Fibroblast of peridontal ligament (primary cell): Measurements from ENCODE around the gene PROS1.

Experiments
- DNase-seq: peaks from one replicate; pipeline ENCODE4 v3.0.0-alpha.2; 2010; ENCODE audit errors: extremely low read depth

The PROS1 gene

DNA sequence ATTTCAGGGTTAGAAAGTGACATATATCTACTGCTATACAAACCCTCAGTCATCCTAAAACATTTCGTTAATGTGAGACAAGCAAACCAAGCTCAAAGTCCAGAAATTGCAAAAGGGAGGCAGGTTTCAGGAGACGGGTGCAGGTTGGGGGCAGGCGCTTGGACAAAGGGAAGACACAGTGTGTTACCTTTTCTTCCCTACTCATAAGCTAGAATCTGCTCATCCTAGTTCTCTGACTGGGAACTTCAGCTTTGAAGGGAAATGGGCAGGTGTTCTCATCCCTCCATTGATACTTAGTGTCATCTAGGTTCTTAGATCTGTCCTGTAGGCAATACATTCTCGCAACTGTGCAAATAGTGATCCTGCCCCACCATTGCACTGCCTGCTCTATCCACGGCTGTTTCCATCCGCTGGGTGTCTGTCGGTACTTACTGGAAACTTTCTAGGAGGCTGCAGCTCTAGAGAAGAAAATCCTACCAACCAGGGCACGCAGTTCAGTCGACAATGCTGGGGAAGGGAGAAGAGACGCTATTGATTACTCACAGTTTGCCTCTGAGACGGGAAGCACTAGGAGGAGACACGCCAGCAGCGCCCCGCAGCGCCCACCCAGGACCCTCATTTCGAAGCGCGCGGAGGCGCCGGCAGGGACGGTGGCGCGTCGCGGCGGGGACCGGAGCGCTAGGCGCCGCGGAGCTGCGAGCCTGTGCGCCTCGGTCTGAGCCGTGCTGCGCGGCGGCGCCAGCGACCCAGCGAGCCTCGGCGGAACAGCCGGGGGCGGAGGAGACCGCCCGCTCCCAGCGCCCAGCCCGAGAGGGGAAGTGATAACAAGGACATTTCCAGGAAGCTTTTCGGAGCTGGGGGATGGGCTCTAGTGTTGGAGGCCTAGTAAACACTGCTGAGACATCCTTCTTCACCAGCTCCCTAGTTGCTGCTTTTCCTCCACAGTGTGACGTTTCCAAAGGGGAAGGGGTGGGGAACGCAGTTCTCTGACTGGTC is at the start of gene PROS1:
TSS of gene PROS1 (minus strand) at position 766 of the 996 bp plus-strand sequence. CDS start at position 619, 147 bp downstream.
- DNase-seq, result peak; percentile 83

DNA sequence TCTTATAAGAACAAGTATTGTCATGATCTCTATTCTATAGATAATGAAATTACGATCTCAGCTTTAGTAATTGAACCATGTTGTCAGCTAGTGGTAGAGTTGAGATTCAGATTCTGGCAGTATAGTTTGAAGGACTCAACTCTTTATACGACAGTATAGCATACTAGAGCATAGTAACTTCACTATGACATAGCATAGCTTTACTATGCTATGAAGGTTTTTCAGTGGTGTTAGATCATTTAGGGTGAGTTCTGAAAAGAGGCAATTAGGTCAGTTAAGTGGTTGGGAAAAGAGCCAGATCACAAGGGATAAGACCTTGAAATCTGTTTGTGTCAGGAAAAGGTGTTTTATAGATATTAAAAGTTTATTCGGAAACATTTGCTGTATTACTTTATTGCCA is 46.6 kb upstream of the PROS1 start:
- no peak for DNase-seq

DNA sequence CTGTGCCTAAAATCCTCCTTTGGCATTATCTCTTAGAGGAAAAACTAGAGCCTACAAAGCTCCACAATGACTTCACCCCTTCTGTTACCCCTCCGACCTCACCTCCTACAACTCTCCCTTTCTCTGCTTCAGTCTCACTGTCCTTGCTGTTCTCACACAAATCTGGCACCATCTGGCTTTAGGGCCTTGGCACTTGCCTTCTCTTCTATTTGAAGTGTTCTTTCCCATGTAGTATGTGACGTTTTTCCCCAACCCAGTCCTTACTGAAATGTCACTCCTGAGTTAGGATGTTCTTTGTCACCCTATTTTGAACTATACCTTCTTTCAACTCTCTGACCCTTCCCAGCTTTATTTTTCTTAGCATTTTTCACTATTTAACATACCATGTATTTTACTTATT is 46.0 kb upstream of the PROS1 start:
- no peak for DNase-seq

DNA sequence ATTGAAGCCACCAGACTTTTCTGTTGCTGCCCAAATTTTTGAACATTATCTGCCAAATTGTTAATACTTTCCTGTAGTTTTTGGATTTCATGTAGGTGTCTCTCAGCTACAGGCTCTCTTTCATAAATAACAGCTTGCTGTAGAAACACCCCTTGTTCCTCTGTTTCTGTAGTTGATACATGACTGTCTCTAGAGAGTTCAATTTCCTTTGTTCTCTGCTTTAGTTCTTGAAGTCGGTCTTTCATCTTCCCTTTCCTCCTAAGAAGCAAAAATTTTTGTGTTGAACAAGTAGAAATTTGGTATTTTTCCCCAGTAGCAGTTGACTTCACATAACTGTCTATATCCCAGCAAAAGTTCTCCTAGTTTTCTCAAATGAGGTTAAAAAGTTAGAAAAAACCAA is 41.3 kb upstream of the PROS1 start:
- DNase-seq, result no peak

DNA sequence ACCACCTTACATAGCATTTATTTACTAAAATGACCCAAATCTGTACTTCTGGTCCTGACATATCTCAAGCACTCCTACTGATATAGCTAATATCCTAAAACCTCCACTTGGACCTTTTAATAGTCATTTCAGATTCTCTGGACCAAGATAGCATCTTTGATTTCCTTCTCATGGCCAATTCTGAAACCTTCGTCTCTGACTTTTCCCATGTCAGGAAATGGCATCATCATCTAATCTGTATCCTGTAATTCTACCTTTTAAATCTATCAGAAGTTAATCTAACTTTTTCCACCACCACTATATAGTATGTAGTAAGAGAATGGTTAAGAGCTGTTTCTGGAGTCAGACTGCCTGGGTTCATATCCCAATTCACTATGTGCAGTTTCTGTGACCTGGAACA is 38.5 kb upstream of the PROS1 start:
- no peak for DNase-seq

DNA sequence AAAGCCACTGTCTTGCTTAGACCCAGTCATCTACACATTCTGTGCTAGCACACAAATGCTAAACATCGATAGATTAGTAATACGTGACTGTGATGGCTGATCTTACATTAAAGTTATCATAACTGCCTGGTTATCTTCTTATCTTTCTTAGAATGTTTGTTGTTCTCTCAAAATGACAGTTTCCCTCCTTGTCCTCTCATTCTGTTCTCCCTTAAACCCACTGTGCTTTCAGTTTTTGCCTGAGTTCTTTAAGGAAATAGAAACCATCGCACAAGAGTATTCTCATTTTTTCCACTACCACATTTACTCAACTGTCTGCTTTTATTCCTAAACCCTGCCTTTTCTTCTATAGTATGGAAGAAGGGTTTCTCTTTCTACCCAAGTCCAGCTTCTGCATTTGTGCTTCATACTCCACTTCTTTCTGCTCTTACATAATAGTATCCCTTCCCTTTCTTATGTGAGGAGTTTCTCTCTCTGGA is 37.6 kb upstream of the PROS1 start:
- DNase-seq, result no peak

DNA sequence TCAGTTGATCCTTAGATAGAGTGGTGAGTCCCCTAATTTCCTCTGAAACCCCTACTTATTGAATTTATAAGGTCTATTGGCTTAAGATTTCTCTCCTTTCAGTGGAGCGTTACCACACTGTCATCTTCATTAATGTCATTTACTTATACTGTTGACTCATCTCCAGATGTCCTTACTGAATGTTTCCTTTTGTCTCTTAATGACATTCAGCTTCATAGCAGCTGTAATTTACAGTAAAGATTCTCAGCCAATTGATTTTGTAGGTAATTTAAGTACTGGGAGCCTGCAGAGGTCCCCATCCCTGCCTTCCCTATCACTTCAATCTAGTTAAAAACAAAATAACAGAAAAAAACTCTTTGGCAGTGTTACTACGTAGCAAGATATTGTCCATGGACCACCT is 35.9 kb upstream of the PROS1 start:
- no peak for DNase-seq

DNA sequence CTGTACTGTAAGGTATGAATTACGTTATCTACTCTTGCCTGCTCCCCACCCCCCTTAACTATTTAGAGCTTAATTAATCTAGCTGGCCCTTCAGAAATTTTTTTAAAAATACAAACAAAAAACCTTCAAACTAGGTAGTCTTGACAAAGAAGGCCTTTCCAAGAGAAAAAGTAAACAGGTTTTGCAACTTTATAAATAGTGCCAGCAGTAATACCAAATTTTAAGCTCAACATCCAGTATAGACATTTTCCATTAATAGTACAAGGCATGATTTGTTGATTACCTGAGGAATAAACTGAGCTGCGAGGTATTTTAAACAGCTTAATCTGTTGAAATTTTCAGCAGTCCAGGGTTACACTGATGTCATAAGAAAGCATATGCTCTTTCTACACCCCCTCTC is 34.6 kb upstream of the PROS1 start:
- no peak for DNase-seq

DNA sequence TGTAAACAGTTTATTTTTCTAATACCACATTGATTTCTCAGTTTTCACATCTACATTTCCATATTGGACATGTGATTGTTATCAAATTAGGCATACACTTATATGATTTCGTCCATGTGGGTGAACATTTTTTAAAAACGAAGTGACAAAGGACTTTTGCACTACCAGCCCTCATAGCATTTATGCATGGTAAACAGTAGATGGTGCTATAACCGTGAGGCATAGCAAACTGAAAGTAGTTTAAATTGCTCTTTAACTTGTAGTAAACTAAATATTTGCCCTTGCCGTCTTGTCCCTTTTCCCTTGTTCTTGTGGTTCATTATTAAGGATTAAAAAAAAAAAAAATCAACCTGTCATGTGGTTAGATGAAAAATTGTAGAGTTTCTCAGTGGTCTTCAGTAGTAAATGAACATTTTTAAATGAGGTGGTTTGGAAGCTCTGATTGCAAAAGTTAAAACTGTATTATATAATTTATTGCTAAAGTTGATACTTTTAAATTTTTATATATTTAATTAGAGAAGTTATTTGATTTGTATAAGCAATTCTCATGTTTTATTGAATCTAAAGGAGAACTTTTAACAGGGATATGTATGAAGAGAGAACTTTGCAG is 30.7 kb upstream of the PROS1 start:
- DNase-seq, result peak; percentile 88

DNA sequence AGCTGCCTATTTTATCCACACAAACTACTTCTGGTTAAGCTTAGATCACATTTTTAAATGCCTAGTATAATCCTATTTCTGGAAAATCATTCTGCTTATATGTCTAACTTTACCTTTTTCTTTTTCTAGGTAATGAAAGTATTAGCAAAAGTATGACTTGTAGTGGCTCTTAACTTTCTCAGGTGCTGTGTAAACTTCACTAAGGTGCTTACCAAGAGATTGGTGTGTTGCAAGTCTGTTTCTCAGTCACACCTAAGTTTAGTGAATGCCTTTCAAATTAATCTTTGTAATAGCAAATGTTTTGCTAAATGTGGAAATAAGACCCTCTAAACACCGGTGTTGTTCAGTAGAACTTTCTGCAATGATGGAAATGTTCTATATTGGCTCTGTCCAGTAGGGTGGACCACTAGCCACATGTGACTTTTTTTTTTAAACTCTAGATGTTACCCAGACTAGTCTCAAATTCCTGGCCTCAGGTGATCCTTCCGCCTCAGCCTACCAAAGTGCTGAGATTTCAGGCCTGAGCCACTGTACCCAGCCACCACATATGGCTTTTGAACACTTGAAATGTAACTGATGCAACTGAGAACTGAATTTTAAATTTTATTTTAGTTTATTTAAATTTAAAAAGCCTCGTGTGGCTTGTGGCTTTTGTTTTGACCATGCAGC is 28.3 kb upstream of the PROS1 start:
- DNase-seq, result no peak

DNA sequence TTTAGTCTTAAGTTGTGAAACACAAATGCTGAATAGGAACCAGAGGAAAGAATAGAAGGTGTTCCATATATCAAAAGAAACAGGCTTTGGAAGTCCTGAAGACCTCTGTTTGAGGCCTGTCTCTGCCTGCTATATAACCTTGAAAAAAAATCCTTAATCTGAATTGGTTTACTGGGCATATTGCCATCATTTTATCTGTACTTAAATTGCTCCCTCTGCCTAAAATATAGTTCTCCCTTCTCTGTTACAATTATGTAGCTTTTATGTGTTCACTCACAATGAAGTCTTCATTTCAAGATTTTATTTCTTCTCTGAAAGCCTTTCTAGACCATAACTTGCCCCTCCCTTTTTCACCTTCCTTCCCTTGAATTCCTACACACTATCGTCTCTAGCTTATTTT is 27.5 kb upstream of the PROS1 start:
- DNase-seq, result no peak

DNA sequence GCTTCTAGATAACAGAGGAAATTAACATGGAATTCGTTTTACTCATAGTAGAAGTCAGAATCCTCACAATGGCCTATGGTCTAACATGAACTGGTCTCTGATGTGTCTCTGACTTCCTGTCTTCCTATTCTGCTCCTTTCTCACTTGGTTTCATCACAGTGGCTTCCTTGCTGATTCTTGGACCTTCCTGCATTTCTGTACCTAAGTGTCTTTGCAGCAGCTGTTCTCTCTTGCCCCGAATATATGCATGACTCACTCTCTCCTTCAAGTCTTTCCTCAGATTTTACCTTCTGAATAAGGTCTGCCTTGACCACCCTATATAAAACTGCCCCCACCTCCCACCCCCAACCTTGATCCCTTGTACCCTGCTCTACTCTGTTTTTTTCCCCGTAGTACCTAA is 20.4 kb upstream of the PROS1 start:
- DNase-seq, result no peak

DNA sequence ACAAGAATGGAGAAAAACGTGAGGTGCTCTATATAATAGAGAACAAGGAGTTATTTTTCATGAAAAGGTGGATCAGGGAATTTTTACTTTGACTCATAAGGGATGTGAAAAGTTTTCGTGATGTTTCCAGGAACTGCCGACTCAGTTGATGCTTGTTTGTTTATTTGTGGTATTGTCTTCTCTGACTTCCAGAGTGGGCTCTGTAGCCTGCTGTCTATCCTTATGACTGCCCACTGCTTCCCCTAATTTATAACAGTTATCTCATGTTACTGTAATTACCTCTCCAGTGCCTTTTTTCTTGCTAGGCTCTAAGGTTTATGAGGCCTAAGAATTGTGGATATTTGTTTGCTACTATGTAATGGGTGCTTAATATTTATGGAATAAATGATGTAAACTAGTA is 18.5 kb upstream of the PROS1 start:
- DNase-seq, result no peak

DNA sequence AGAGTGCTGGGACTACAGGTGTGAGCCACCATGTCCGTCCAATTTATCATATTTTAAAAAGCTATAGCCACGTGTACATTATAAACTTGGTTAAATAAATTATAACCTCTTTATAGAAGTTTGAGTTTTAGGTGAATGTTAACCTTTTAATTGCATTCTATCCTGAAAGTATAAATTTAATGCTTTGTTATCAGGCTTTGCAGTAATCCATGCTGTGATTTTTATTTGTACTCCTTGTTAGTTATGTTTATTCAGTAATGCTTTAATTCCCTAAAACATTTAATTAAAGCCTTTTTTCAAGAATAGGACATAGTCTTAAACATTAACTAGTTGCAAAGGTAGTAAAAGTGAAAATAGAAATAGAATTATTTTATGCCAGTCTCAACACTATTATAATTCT is 17.9 kb upstream of the PROS1 start:
- DNase-seq, result no peak

DNA sequence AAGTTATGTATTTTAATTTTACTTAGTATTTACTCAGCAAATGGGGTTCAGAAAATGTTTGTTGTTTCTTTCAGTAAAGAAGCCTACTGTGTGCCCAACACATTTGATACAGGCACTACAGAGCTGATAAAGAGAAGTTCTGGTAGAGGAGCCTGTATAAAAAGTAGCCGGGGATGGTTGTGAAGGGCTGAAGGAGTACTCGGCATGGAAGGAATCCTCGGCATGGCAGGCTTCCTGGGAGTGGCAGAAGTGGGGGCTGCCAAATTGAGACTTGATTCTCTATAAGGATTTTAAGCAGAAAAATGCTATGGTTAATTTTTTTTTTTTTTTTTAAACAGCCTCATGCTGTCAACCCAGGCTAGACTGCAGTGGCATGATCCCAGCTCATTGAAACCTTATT is 15.5 kb upstream of the PROS1 start:
- DNase-seq, result no peak

DNA sequence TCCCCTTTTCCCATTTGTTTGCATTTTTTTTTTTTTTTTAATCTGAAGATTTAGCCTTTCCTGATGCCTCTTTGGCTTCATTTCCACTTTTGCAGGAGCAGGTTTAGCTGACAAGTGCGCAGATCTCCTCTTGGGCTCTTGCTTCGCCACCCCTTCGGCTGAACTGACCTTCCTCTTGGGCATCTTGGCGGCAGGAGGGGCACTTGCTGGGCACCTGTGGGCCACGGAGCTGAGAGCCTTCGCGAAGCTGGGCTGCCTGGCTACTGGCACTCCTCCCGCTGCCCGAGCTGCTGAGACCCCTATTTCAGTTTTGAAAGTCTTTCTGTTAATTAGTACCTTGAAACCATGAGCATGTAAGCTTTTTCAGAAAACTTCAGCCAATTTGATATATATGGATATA is 15.1 kb upstream of the PROS1 start:
- no peak for DNase-seq

DNA sequence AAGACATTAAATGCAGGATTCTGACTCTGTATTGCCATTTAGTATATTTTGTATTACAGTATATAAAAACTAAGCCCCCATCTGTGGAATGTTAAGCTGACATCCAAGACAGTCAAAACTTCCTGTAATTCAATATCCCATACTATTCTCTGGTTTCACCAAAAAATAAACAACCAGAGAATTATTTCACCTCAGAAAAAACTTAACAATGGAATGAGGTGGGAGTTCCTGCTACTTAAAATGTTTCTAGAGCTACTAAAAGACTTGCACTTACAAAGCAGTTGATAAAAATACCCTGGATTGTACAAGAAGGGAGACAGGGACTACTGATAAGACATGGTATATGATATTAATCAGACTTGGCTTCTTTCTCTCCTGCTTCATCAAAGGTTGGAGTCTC is 14.6 kb upstream of the PROS1 start:
- DNase-seq, result no peak

DNA sequence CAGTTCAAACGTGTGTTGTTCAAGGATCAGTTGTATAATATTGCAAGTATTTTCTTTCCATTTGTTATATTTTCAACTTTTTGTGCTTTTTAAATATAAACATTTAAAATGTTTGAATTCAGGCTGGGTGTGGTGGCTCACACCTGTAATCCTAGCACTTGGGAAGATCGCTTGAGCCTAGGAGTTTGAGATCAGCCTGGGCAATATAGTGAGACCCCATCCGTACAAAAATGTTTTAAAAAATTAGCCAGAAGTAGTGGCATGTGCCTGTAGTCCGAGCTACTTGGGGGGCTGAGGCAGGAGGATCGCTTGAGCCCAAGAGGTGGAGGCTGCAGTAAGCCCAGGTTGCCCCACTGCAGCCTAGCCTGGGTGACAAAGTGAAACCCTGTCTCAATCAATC is 10.9 kb upstream of the PROS1 start:
- DNase-seq, result no peak

DNA sequence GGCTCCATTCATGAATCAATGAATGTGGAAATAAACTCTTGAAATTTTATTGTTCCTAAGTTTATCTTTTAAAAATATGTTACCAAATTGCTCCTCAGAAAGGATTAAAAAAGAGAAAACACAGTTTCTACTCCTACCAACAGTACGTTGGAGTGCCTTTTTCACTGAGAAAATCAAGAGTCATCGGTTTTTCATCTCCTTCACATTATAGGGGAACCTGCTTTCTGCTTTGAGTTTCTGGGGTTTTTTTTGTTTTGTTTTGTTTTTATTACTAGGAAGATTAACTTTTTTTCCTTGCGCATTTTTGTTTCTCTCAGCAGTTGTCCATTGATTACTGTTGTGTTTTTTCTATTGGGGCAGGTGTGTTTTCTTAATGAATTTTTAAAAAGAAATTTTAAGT is 9.7 kb upstream of the PROS1 start:
- DNase-seq, result no peak

DNA sequence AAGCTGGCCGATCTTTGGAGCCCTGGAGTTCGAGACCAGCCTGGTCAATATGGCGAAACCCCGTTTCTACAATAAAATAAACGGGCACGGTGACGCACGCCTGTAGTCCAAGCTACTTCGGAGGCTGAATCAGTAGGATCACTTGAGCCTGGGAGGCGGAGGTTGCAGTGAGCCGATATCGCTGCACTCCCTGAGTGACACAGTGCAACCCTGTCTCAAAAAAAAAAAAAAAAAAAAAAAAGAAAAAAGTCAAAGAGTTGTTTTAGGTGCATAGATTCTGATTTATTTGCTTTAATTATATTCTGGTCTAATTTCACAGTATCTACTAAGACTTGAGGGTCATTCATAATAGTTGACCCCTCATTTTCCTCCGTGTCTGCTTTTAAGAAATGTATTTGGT is 8.0 kb upstream of the PROS1 start:
- no peak for DNase-seq

DNA sequence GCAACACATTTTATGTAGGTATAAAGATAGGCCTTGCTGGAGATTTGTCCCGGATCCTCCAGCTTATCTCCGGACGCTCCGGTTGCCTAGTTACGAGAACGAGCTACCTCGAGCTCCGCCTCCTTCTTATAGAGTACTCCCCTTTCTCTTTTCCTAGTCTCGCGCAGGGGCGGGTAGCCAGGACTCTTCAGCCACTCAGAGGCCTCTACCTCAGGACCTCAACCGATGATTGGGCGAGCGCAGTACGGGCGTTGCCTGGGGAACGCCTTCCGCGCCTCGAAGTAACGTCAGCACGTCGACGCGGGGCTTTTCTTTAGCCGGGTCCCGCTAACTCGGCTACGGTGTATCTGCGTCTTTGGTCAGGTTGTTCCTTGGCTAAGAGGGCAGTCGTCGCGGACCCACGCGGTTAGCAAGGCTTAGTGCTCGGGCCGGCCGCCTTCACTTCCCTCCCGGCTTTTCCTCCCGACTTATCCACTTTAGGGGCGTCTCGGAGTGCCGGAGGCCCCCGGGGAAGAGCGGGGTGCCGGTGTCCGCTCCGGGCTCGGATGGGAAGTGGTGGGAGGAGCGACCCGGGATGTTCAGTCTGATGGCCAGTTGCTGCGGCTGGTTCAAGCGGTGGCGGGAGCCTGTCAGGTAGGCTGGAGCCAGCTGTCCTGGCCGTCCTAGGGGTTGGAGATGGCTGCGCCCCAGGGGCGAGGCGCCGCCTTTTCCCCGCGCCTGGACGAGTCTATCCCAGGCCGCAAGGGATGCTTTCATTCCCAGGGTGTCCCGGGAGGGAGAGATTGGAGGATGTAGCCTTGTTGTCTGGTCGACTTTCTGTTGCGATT is 6.4 kb upstream of the PROS1 start, which contains the start of gene ARL13B:
TSS of gene ARL13B (plus strand) at position 306 of the 827 bp plus-strand sequence. CDS start at position 575, 269 bp downstream.
- DNase-seq, result peak; percentile 97

DNA sequence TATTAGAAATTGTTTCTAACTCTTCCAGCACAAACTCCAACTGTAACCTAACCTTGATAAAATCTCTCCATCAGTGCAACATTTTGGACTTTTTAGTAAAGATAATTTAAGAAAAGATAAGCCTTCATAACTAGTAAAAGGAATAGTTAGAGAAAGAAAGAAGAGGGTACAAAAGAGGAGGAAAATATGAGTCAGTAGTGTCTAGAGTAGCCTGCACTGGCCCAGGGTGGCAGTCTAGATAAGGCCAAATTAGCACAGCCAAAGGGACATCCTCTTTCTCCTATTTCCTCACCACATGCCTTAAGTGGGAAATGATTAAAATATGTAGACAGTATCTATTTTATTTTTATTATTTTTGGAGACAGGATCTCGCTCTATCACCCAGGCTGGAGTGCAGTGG is 3.7 kb downstream of the PROS1 start:
- no peak for DNase-seq
